Stimulated activated CD8-positive, alpha-beta memory T cell treated with anti-CD3 and anti-CD28 coated beads, Interleukin-7, amount 100 ng/mL, for 48 hours (primary cell): ENCODE data around the gene SEC14L2.
"Not testable (repeated sequence)": the region's sequence is repeated elsewhere in the genome, so short reads cannot be mapped to it uniquely, and the experiment has no call there.

Experiments
- DNase-seq, 2 donors: peaks; one replicate each; pipeline ENCODE4 v3.0.0-alpha.2; 2020; ENCODE audit warnings: low read depth in 1 of 2; ENCODE audit errors: extremely low read depth in 1 of 2

SEC14L2 gene

GRCh38 chr22:30373331-30374325 lies 23.2 kb upstream of the SEC14L2 start:
- DNase-seq, result no peak

- no peak for DNase-seq
These were observed 21.4 kb upstream of the SEC14L2 start for GRCh38 chr22:30375312-30375849.

GRCh38 chr22:30380011-30380410 lies 16.8 kb upstream of the SEC14L2 start:
- no peak for DNase-seq

GRCh38 chr22:30381264-30381663 lies 15.6 kb upstream of the SEC14L2 start:
- peak in 1 of 2 donors; percentile 46 for DNase-seq

GRCh38 chr22:30382340-30382739 lies 14.5 kb upstream of the SEC14L2 start:
- DNase-seq, result no peak

GRCh38 chr22:30383061-30383460 lies 13.8 kb upstream of the SEC14L2 start:
- no peak for DNase-seq

GRCh38 chr22:30385942-30386341 lies 10.9 kb upstream of the SEC14L2 start:
- no peak for DNase-seq

- no peak for DNase-seq
These were observed 10.2 kb upstream of the SEC14L2 start for GRCh38 chr22:30386608-30386959.

GRCh38 chr22:30386960-30387827 lies 9.6 kb upstream of the SEC14L2 start, which contains the start of gene RNF215:
Gene RNF215, minus strand, starts transcription at chr22:30387411. Its CDS starts 98 bp downstream, at chr22:30387313.
- DNase-seq, result peak; percentile 41 to 67

GRCh38 chr22:30390974-30391691 lies 5.7 kb upstream of the SEC14L2 start:
- peak; percentile 58 to 67 for DNase-seq

GRCh38 chr22:30392661-30393321 lies 4.0 kb upstream of the SEC14L2 start:
- no peak for DNase-seq

GRCh38 chr22:30393322-30393680 lies 3.5 kb upstream of the SEC14L2 start:
- DNase-seq, result no peak

GRCh38 chr22:30393885-30394284 lies 2.9 kb upstream of the SEC14L2 start:
- no peak for DNase-seq

GRCh38 chr22:30397656-30398635 lies 1.1 kb downstream of the SEC14L2 start:
- DNase-seq, result no peak

GRCh38 chr22:30398685-30399680 lies 2.2 kb downstream of the SEC14L2 start:
- no peak for DNase-seq

- no peak for DNase-seq
These were observed 2.9 kb downstream of the SEC14L2 start for GRCh38 chr22:30399718-30400117.

GRCh38 chr22:30400159-30400558 lies 3.3 kb downstream of the SEC14L2 start:
- no peak for DNase-seq

GRCh38 chr22:30401024-30401423 lies 4.2 kb downstream of the SEC14L2 start:
- DNase-seq, result not testable (repeated sequence)
